Ishikawa (cell line): ENCODE measurements around the gene CACNA1C.

ENCODE experiments used
- CREB1 ChIP-seq: IDR thresholded peaks from 2 replicates; pipeline ENCODE4 v1.6.1; 2012; ENCODE audit warnings: low read depth
- NFIC ChIP-seq: IDR thresholded peaks from 2 replicates; pipeline ENCODE4 v1.6.1; 2012
- REST ChIP-seq: IDR thresholded peaks from 2 replicates; pipeline ENCODE4 v1.6.1; 2012; ENCODE audit warnings: low read depth, mild to moderate bottlenecking
- TAF1 ChIP-seq: IDR thresholded peaks from 2 replicates; pipeline ENCODE4 v1.6.1; 2012; ENCODE audit warnings: low read depth, mild to moderate bottlenecking
- TCF12 ChIP-seq: IDR thresholded peaks from 2 replicates; pipeline ENCODE4 v1.6.1; 2012; ENCODE audit warnings: low read depth
- USF1 ChIP-seq: IDR thresholded peaks from 2 replicates; pipeline ENCODE4 v1.6.1; 2012
- YY1 ChIP-seq: IDR thresholded peaks from 2 replicates; pipeline ENCODE4 v1.6.1; 2012; ENCODE audit warnings: low read depth

- TF ChIP-seq TCF12 (no peak), CREB1 (no peak), USF1 (no peak), TAF1 (no peak), YY1 (no peak), REST (no peak), NFIC (no peak)
Measured at GRCh38 chr12:2408262-2408661, 355.5 kb downstream of the CACNA1C start.
